ENCODE results near the gene TNFRSF18.

DNA sequence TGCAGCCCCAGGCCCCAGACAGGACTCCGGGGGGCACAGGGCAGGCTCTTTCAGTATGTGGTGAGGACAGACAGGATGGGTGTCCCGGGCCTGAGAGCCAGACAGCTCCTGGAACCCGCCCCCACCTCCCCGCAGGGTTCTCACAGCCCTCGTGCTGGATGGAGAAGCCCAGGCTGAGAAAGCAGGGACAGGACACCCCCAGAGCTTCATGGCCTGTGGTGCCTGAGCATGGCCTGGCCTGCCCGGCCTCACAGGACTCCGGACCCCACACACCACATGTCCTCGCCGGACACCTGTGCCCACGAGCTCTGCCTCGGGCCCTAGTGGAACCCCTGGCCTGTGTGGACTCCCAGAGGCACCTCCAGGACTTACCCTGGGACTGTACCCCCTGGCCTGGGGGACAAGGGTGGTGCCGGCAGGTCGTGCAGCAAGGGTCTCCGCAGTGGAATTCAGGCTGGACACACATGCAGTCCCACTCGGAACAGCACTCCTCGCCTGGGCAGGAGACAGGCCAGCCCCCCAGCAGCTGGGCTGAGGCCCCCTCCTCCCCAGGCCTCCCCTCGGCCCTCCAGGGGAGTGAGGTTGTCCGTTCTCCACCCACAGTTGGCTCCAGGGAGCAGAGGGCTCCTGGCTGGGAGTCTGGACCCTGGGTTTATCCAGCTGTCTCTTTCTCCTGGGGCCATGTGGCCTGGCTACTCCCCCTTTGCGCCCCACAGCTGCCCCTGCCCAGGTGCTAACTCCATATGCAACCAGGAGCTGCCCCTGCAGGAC is 1.2 kb downstream of the TNFRSF18 start:
- TF ChIP-seq CTCF (IDR thresholded peaks at IDR 0.05; ENCODE audit: low read depth, low read length, missing input control) (no peak), YY1 (IDR thresholded peaks at IDR 0.05) (no peak), RAD21 (IDR thresholded peaks at IDR 0.05) (no peak), TAF1 (conservative IDR thresholded peaks at IDR 0.05) (no peak), JUND (IDR thresholded peaks at IDR 0.05) (no peak)
